Measurements from ENCODE around the gene RNF214. TPM values are rescaled to one million over a fixed set of nuclear protein-coding genes. Genes with fewer than 3 reads are reported as not detected.

The RNF214 gene
- total RNA-seq, 1 experiment from 2014 or later, result 28.1 TPM

GRCh38 chr11:117278347-117278746 lies 45.9 kb downstream of the RNF214 start:
- H3K36me3 ChIP-seq (ENCODE audit: low read depth), result peaks cover 5% of the 10 kb centered on the region; the same call in 1 of the 2 replicates
- DNase-seq, result no peak
- no peaks in the 10 kb centered on the region for H3K27me3 ChIP-seq (ENCODE audit: insufficient read depth, low read depth)
- ChIA-PET POLR2A (ENCODE audit: unreplicated experiment) (no interaction called here), CTCF (no interaction called here)
- no peaks in the 10 kb centered on the region for H4K20me1 ChIP-seq (ENCODE audit: insufficient read depth)
- no peaks in the 10 kb centered on the region for H3K4me1 ChIP-seq (replicated peaks; ENCODE audit: insufficient read depth)
- BruUV-seq (replicated peaks), result no TSS peak
- no peak overlapping the region for H3K4me2 ChIP-seq
- no peaks in the 10 kb centered on the region for H3F3A ChIP-seq (ENCODE audit: insufficient read depth, low read depth)
- intact Hi-C loops (cut with micrococcal nuclease; ENCODE audit: unreplicated experiment), result no loop called here
- no peak overlapping the region for H3K27ac ChIP-seq
- no peak for TF ChIP-seq CTCF (conservative IDR thresholded peaks at IDR 0.05)
- no peak for TF ChIP-seq EZH2 (IDR thresholded peaks at IDR 0.05; ENCODE audit: low read depth)
- no peak overlapping the region for H3K4me3 ChIP-seq
- no peaks in the 10 kb centered on the region for H3K9me2 ChIP-seq (ENCODE audit: insufficient read depth)
- H3K79me2 ChIP-seq (ENCODE audit: low read depth), result no peaks in the 10 kb centered on the region
- H2AFZ ChIP-seq, result no peak overlapping the region
- H3K9me3 ChIP-seq (ENCODE audit: insufficient read depth, low read depth), result no peaks in the 10 kb centered on the region

- Histone ChIP-seq H3K27ac (no peak overlapping the region), H3K4me2 (no peak overlapping the region), H3K36me3 (ENCODE audit: low read depth) (peaks cover 13% of the 10 kb centered on the region; the same call in 1 of the 2 replicates), H3K4me1 (replicated peaks; ENCODE audit: insufficient read depth) (no peaks in the 10 kb centered on the region), H2AFZ (no peak overlapping the region), H3K9me2 (ENCODE audit: insufficient read depth) (no peaks in the 10 kb centered on the region), H3K27me3 (ENCODE audit: insufficient read depth, low read depth) (no peaks in the 10 kb centered on the region), H3K4me3 (no peak overlapping the region), H3K9me3 (ENCODE audit: insufficient read depth, low read depth) (no peaks in the 10 kb centered on the region), H3K79me2 (ENCODE audit: low read depth) (no peaks in the 10 kb centered on the region), H3F3A (ENCODE audit: insufficient read depth, low read depth) (no peaks in the 10 kb centered on the region), H4K20me1 (ENCODE audit: insufficient read depth) (no peaks in the 10 kb centered on the region)
- intact Hi-C loops (cut with micrococcal nuclease; ENCODE audit: unreplicated experiment), result no loop called here
- POLR2A ChIA-PET (ENCODE audit: unreplicated experiment), result no interaction called here
- no peak for TF ChIP-seq CTCF (conservative IDR thresholded peaks at IDR 0.05)
- TF ChIP-seq EZH2 (IDR thresholded peaks at IDR 0.05; ENCODE audit: low read depth), result no peak
- no TSS peak for BruUV-seq (replicated peaks)
- CTCF ChIA-PET, result no interaction called here
- DNase-seq, result no peak
Measured at GRCh38 chr11:117279711-117280376, 47.4 kb downstream of the RNF214 start.

GRCh38 chr11:117281159-117281558 lies 48.7 kb downstream of the RNF214 start:
- H3K79me2 ChIP-seq (ENCODE audit: low read depth), result no peaks in the 10 kb centered on the region
- BruUV-seq (replicated peaks), result no TSS peak
- POLR2A ChIA-PET (ENCODE audit: unreplicated experiment), result interaction anchor here (0.6 kb wide), 1 partner anchor 98 kb away, joined by 4 read pairs; no protein-coding TSS in a partner anchor
- no peaks in the 10 kb centered on the region for H3F3A ChIP-seq (ENCODE audit: insufficient read depth, low read depth)
- no peak overlapping the region for H3K4me3 ChIP-seq
- no peak for DNase-seq
- no peaks in the 10 kb centered on the region for H3K9me2 ChIP-seq (ENCODE audit: insufficient read depth)
- no peaks in the 10 kb centered on the region for H4K20me1 ChIP-seq (ENCODE audit: insufficient read depth)
- H3K27ac ChIP-seq, result no peak overlapping the region
- H3K4me2 ChIP-seq, result no peak overlapping the region
- intact Hi-C loops (cut with micrococcal nuclease; ENCODE audit: unreplicated experiment), result no loop called here
- H2AFZ ChIP-seq, result no peak overlapping the region
- no peak for TF ChIP-seq CTCF (conservative IDR thresholded peaks at IDR 0.05)
- no peak for TF ChIP-seq EZH2 (IDR thresholded peaks at IDR 0.05; ENCODE audit: low read depth)
- no peaks in the 10 kb centered on the region for H3K27me3 ChIP-seq (ENCODE audit: insufficient read depth, low read depth)
- CTCF ChIA-PET, result no interaction called here
- H3K4me1 ChIP-seq (replicated peaks; ENCODE audit: insufficient read depth), result no peaks in the 10 kb centered on the region
- peaks cover 18% of the 10 kb centered on the region; the same call in 1 of the 2 replicates for H3K36me3 ChIP-seq (ENCODE audit: low read depth)
- no peaks in the 10 kb centered on the region for H3K9me3 ChIP-seq (ENCODE audit: insufficient read depth, low read depth)
